PC-9 (cell line): ENCODE results near the gene SPTLC1. TPM values are rescaled to one million over a fixed set of nuclear protein-coding genes. Genes with fewer than 3 reads are reported as not detected.

ENCODE experiments used
- BruUV-seq: library from RNA; stranded (reverse); fragments of 400-500 nt; replicated peaks from 2 replicates; lab custom pipeline; 2021; lab: Mats Ljungman, UMichigan
- CTCF ChIA-PET: fragments of 300-600 bp; sonication (Branson Sonifier 250); formaldehyde crosslinking; loops from one replicate; lab custom pipeline; 2022; ENCODE audit warnings: antibody characterized with exemption; lab: Charles Lee
- POLR2A ChIA-PET: fragments of 300-600 bp; sonication (Branson Sonifier 250); formaldehyde crosslinking; loops from one replicate; lab custom pipeline; 2022; ENCODE audit warnings: antibody characterized with exemption; ENCODE audit not compliant: unreplicated experiment; lab: Charles Lee
- DNase-seq, 2 experiments: peaks; one replicate each; pipeline versions ENCODE4 v3.0.0 to v3.0.0-alpha.2; 2015 to 2022; ENCODE audit warnings: mixed read lengths in 1 of 2
- H2AFZ ChIP-seq: fragments of 200-600 bp; sonication (generic); 2 replicates; pipeline ENCODE4 v1.8.1; 2017; ENCODE audit warnings: antibody characterized with exemption
- H3F3A ChIP-seq: fragments of 200-600 bp; sonication (generic); 2 replicates; pipeline ENCODE4 v1.8.1; 2017; ENCODE audit warnings: antibody characterized with exemption, mild to moderate bottlenecking, low read depth; ENCODE audit not compliant: insufficient read depth
- H3K27ac ChIP-seq: fragments of 200-600 bp; sonication (generic); 2 replicates; pipeline ENCODE4 v1.6.1; 2016; ENCODE audit warnings: mixed run types
- H3K27me3 ChIP-seq: fragments of 200-600 bp; sonication (generic); 2 replicates; pipeline ENCODE4 v1.6.1; 2016; ENCODE audit warnings: low read depth, mixed run types; ENCODE audit not compliant: insufficient read depth
- H3K36me3 ChIP-seq: fragments of 200-600 bp; sonication (generic); 2 replicates; pipeline ENCODE4 v1.6.1; 2016; ENCODE audit warnings: low read depth, mixed run types
- H3K4me1 ChIP-seq: fragments of 200-600 bp; sonication (generic); replicated peaks from 2 replicates; pipeline ENCODE4 v1.6.1; 2016; ENCODE audit warnings: mixed run types; ENCODE audit not compliant: insufficient read depth
- H3K4me2 ChIP-seq: fragments of 200-600 bp; sonication (generic); 2 replicates; pipeline ENCODE4 v1.6.1; 2017; ENCODE audit warnings: mixed run types
- H3K4me3 ChIP-seq: fragments of 200-600 bp; sonication (generic); 2 replicates; pipeline ENCODE4 v1.6.1; 2016; ENCODE audit warnings: mixed run types
- H3K79me2 ChIP-seq: fragments of 200-600 bp; sonication (generic); 2 replicates; pipeline ENCODE4 v1.6.1; 2017; ENCODE audit warnings: low read depth, mixed run types
- H3K9me2 ChIP-seq: fragments of 200-600 bp; sonication (generic); 2 replicates; pipeline ENCODE4 v1.8.1; 2017; ENCODE audit warnings: mild to moderate bottlenecking; ENCODE audit not compliant: insufficient read depth
- H3K9me3 ChIP-seq: fragments of 200-600 bp; sonication (generic); 2 replicates; pipeline ENCODE4 v1.8.1; 2016; ENCODE audit warnings: low read depth; ENCODE audit not compliant: insufficient read depth
- H4K20me1 ChIP-seq: fragments of 200-600 bp; sonication (generic); 2 replicates; pipeline ENCODE4 v1.8.1; 2017; ENCODE audit not compliant: insufficient read depth
- CTCF ChIP-seq: fragments of 200-600 bp; sonication (generic); conservative IDR thresholded peaks from 2 replicates; pipeline ENCODE4 v1.6.1; 2017; ENCODE audit warnings: mixed run types, antibody characterized with exemption, mild to moderate bottlenecking, moderate library complexity
- EZH2 ChIP-seq: fragments of 200-600 bp; sonication (generic); IDR thresholded peaks from 2 replicates; pipeline ENCODE4 v1.8.0; 2017; ENCODE audit warnings: antibody characterized with exemption, low read depth
- intact Hi-C: fragments of 100-400 bp; cut with micrococcal nuclease; formaldehyde crosslinking; loops from one replicate; pipeline ENCODE4 v1.10.0; 2022; ENCODE audit not compliant: unreplicated experiment
- total RNA-seq: library from RNA; stranded (reverse); gene quantifications from 2 replicates; pipeline ENCODE4 v1.2.3, GENCODE V29; 2021

SPTLC1 gene
- total RNA-seq, 1 experiment from 2014 or later, result 103 TPM

- Histone ChIP-seq H3K9me3 (no peaks in the 10 kb centered on the region), H3K36me3 (peaks cover 15% of the 10 kb centered on the region), H3K27ac (no peak overlapping the region), H2AFZ (no peak overlapping the region), H4K20me1 (no peaks in the 10 kb centered on the region), H3K27me3 (no peaks in the 10 kb centered on the region), H3F3A (no peaks in the 10 kb centered on the region; the same call in 1 of the 2 replicates), H3K4me3 (no peak overlapping the region), H3K9me2 (no peaks in the 10 kb centered on the region), H3K4me1 (no peaks in the 10 kb centered on the region), H3K4me2 (no peak overlapping the region), H3K79me2 (no peaks in the 10 kb centered on the region)
- no TSS peak for BruUV-seq
- intact Hi-C loops, result no loop called here
- POLR2A ChIA-PET, result no interaction called here
- TF ChIP-seq EZH2, result no peak
- no peak for TF ChIP-seq CTCF
- no peak for DNase-seq
- CTCF ChIA-PET, result no interaction called here
Observed at GRCh38 chr9:92061184-92061583, 54.0 kb downstream of the SPTLC1 start.

- Histone ChIP-seq H3K9me3 (no peaks in the 10 kb centered on the region), H3F3A (no peaks in the 10 kb centered on the region; the same call in 1 of the 2 replicates), H3K27me3 (no peaks in the 10 kb centered on the region), H4K20me1 (no peaks in the 10 kb centered on the region), H3K4me1 (no peaks in the 10 kb centered on the region), H3K9me2 (no peaks in the 10 kb centered on the region), H3K4me3 (no peak overlapping the region), H3K4me2 (no peak overlapping the region), H3K79me2 (no peaks in the 10 kb centered on the region), H2AFZ (no peak overlapping the region), H3K36me3 (peaks cover 24% of the 10 kb centered on the region), H3K27ac (no peak overlapping the region)
- no peak for DNase-seq
- ChIA-PET POLR2A (no interaction called here), CTCF (no interaction called here)
- TF ChIP-seq CTCF, result no peak
- TF ChIP-seq EZH2, result no peak
- intact Hi-C loops, result no loop called here
- BruUV-seq, result no TSS peak
Observed at GRCh38 chr9:92059661-92060060, 55.6 kb downstream of the SPTLC1 start.

GRCh38 chr9:92058723-92059444, 56.3 kb downstream of the SPTLC1 start:
- H3K9me3 ChIP-seq, result no peaks in the 10 kb centered on the region
- ChIA-PET POLR2A (no interaction called here), CTCF (interaction anchor here (0.6 kb wide), 1 partner anchor 282 kb away, joined by 3 read pairs; no protein-coding TSS in a partner anchor)
- H3K4me2 ChIP-seq, result no peak overlapping the region
- H4K20me1 ChIP-seq, result no peaks in the 10 kb centered on the region
- intact Hi-C loops, result no loop called here
- H3K4me3 ChIP-seq, result no peak overlapping the region
- TF ChIP-seq CTCF (no peak), EZH2 (no peak)
- H3K27me3 ChIP-seq, result no peaks in the 10 kb centered on the region
- no peaks in the 10 kb centered on the region for H3K4me1 ChIP-seq
- no peaks in the 10 kb centered on the region for H3K79me2 ChIP-seq
- peaks cover 19% of the 10 kb centered on the region for H3K36me3 ChIP-seq
- H3K27ac ChIP-seq, result no peak overlapping the region
- no peaks in the 10 kb centered on the region; the same call in 1 of the 2 replicates for H3F3A ChIP-seq
- no peak overlapping the region for H2AFZ ChIP-seq
- no peaks in the 10 kb centered on the region for H3K9me2 ChIP-seq
- BruUV-seq, result no TSS peak
- DNase-seq, result no peak
